ENCODE data around the gene MRPL44.

GRCh38 chr2:223970343-223971128, 13.3 kb downstream of the MRPL44 start:
- peak; percentile 94 for TF ChIP-seq CTCF (IDR thresholded peaks at IDR 0.05)
- no peak for TF ChIP-seq EZH2 (IDR thresholded peaks at IDR 0.05; ENCODE audit: borderline replicate concordance, insufficient read depth, low read depth, low read length, poor library complexity, severe bottlenecking)
